Left cardiac atrium (tissue), 4 donors: ENCODE data around the gene DIAPH1. TPM values are rescaled to one million over a fixed set of nuclear protein-coding genes. Genes with fewer than 3 reads are reported as not detected.

Experiments used
- ATAC-seq, 2 donors: fragments of 200-7000 bp; cut with Tn5 transposase; one replicate each; pipeline ENCODE4 v1.9.1; 2020; ENCODE audit warnings: mild to moderate bottlenecking in 2 of 2, moderate library complexity in 2 of 2
- DNase-seq: peaks from one replicate; pipeline ENCODE4 v3.0.0-alpha.2; 2020
- intact Hi-C, 2 donors: fragments of 100-400 bp; cut with DNase I; formaldehyde crosslinking; loops; one replicate each; pipeline versions ENCODE4 v1.14.1 to v1.15.1; 2022 to 2023
- total RNA-seq, 2 donors: library from RNA; stranded (reverse); fragmentation: NEBNext Ultra II Directional; extraction: Animal tissue kit (Norgen Biotek cat#: 25700); gene quantifications; one replicate each; pipeline ENCODE4 v1.2.1, GENCODE V29; 2021
- donor health status: DM: no; HTN: yes; CAD: no.
- donor health status: DM: no; HTN: yes; CAD: no; lungs with severe emphysema.
- donor health status: DM: yes; HTN: yes; CAD: no.
- donor health status: Dilated cardiomyopathy.

DIAPH1 gene
- total RNA-seq, 2 donors from 2014 or later: 25.9 to 39.4 TPM

- DNase-seq: no peak
- intact Hi-C loops: no loop called here
- ATAC-seq: no peak
These were observed 32.6 kb downstream of the DIAPH1 start for GRCh38 chr5:141586246-141586645.

GRCh38 chr5:141585594-141585993 lies 33.2 kb downstream of the DIAPH1 start:
- intact Hi-C loops: no loop called here
- DNase-seq (no peak), ATAC-seq (no peak)

GRCh38 chr5:141574122-141574510 lies 44.7 kb downstream of the DIAPH1 start:
- DNase-seq: no peak
- intact Hi-C loops: loop anchor here in 1 of 2 donors (10.0 kb wide), 1 partner anchor 359 kb away; the partner anchor contains the start of gene PCDHB13
- no peak for ATAC-seq

GRCh38 chr5:141573489-141574121 lies 45.2 kb downstream of the DIAPH1 start:
- intact Hi-C loops: loop anchor here in 1 of 2 donors (10.0 kb wide), 1 partner anchor 359 kb away; the partner anchor contains the start of gene PCDHB13
- no peak for ATAC-seq
- no peak for DNase-seq

GRCh38 chr5:141570655-141571054 lies 48.1 kb downstream of the DIAPH1 start:
- intact Hi-C loops: loop anchor here in 1 of 2 donors (10.0 kb wide), 1 partner anchor 356 kb away; the partner anchor contains the start of gene PCDHB13

GRCh38 chr5:141567513-141568117 lies 51.2 kb downstream of the DIAPH1 start:
- intact Hi-C loops: loop anchor here in 1 of 2 donors (10.0 kb wide), 1 partner anchor 233 kb away; the partner anchor contains the start of genes PCDHGA1 and PCDHGA2
- DNase-seq: no peak
- ATAC-seq: no peak

More at GRCh38 chr5:141570655-141571054, 48.1 kb downstream of the DIAPH1 start:
- DNase-seq: no peak
- no peak for ATAC-seq

- ATAC-seq: no peak
- no peak for DNase-seq
- intact Hi-C loops: loop anchor here in 1 of 2 donors (10.0 kb wide), 1 partner anchor 231 kb away; the partner anchor contains the start of genes PCDHGA1 and PCDHGA2
These were observed 52.8 kb downstream of the DIAPH1 start for GRCh38 chr5:141565826-141566570.

GRCh38 chr5:141564216-141564692 lies 54.5 kb downstream of the DIAPH1 start:
- ATAC-seq (peak; percentile 56 to 70), DNase-seq (peak; percentile 43)
- intact Hi-C loops: loop anchor here (5.0 to 10.0 kb wide), 6 partner anchors 42 to 342 kb away; partner anchors contain the start of genes PCDHGA2 (in 2 of the 2), PCDHB14 (in 1 of the 2), PCDHGA1 (in 1 of the 2) and PCDHGB7 (in 1 of the 2)

GRCh38 chr5:141560725-141561483 lies 57.9 kb downstream of the DIAPH1 start:
- intact Hi-C loops: loop anchor here (5.0 to 10.0 kb wide), 6 partner anchors 39 to 339 kb away; partner anchors contain the start of genes PCDHGA2 (in 2 of the 2), PCDHB14 (in 1 of the 2), PCDHGA1 (in 1 of the 2) and PCDHGB7 (in 1 of the 2)
- DNase-seq: peak; percentile 84
- peak; percentile 82 to 88 for ATAC-seq

GRCh38 chr5:141560151-141560550 lies 58.6 kb downstream of the DIAPH1 start:
- ATAC-seq (no peak), DNase-seq (no peak)
- intact Hi-C loops: loop anchor here (5.0 to 10.0 kb wide), 6 partner anchors 38 to 338 kb away; partner anchors contain the start of genes PCDHGA2 (in 2 of the 2), PCDHB14 (in 1 of the 2), PCDHGA1 (in 1 of the 2) and PCDHGB7 (in 1 of the 2)

- intact Hi-C loops: loop anchor here in 1 of 2 donors (10.0 kb wide), 1 partner anchor 145 kb away; the partner anchor contains the start of genes PCDHGA10 and PCDHGB7
- DNase-seq (no peak), ATAC-seq (peak in 1 of 2 donors; percentile 28)
These were observed 59.3 kb downstream of the DIAPH1 start for GRCh38 chr5:141559461-141559860.

- intact Hi-C loops: loop anchor here in 1 of 2 donors (10.0 kb wide), 1 partner anchor 143 kb away; the partner anchor contains the start of genes PCDHGA10 and PCDHGB7
- no peak for DNase-seq
- ATAC-seq: peak in 1 of 2 donors; percentile 2
These were observed 60.6 kb downstream of the DIAPH1 start for GRCh38 chr5:141558150-141558549.

- ATAC-seq (peak; percentile 83 to 90), DNase-seq (peak; percentile 90)
- intact Hi-C loops: loop anchor here in 1 of 2 donors (10.0 kb wide), 1 partner anchor 143 kb away; the partner anchor contains the start of genes PCDHGA10 and PCDHGB7
These were observed 61.1 kb downstream of the DIAPH1 start for GRCh38 chr5:141557681-141558136.

- DNase-seq (no peak), ATAC-seq (no peak)
- intact Hi-C loops: no loop called here
These were observed 70.9 kb downstream of the DIAPH1 start for GRCh38 chr5:141547921-141548320.

GRCh38 chr5:141547488-141547887 lies 71.3 kb downstream of the DIAPH1 start:
- intact Hi-C loops: no loop called here
- no peak for ATAC-seq

GRCh38 chr5:141543053-141543452 lies 75.7 kb downstream of the DIAPH1 start:
- ATAC-seq: no peak
- no peak for DNase-seq
- intact Hi-C loops: no loop called here

More at GRCh38 chr5:141547488-141547887, 71.3 kb downstream of the DIAPH1 start:
- DNase-seq: no peak

GRCh38 chr5:141534492-141535213 lies 84.1 kb downstream of the DIAPH1 start:
- intact Hi-C loops: no loop called here
- ATAC-seq: no peak
- no peak for DNase-seq
